GM19025 (cell line): ENCODE data around the gene NOL12.
"Not testable (repeated sequence)": the region's sequence is repeated elsewhere in the genome, so short reads cannot be mapped to it uniquely, and the experiment has no call there.

ENCODE experiments used
- ATAC-seq: cut with Tn5 transposase; IDR thresholded peaks from one replicate; pipeline ENCODE4 v1.9.1; 2021; ENCODE audit warnings: mild to moderate bottlenecking, low read depth, moderate library complexity; ENCODE audit not compliant: unreplicated experiment

Gene NOL12

GRCh38 chr22:37686002-37686982 is at the start of gene NOL12:
TSS of gene NOL12 (plus strand) at chr22:37686343. CDS start at chr22:37686393, 50 bp downstream.
- peak; percentile 79 for ATAC-seq

- ATAC-seq: no peak
Measured at GRCh38 chr22:37636949-37637273, 49.2 kb upstream of the NOL12 start.

- ATAC-seq: no peak
Measured at GRCh38 chr22:37638391-37639069, 47.6 kb upstream of the NOL12 start.

GRCh38 chr22:37639070-37639760 is 46.9 kb upstream of the NOL12 start, which contains the start of gene SH3BP1:
TSS of gene SH3BP1 (plus strand) at chr22:37639669. CDS start at chr22:37639788, 119 bp downstream.
- ATAC-seq: no peak

- ATAC-seq: no peak
Measured at GRCh38 chr22:37639771-37640590, 46.2 kb upstream of the NOL12 start.

GRCh38 chr22:37640591-37641560 is 45.3 kb upstream of the NOL12 start:
- ATAC-seq: no peak

GRCh38 chr22:37641561-37641949 is 44.6 kb upstream of the NOL12 start:
- no peak for ATAC-seq

GRCh38 chr22:37643225-37643847 is 42.8 kb upstream of the NOL12 start:
- ATAC-seq: peak; percentile 51

GRCh38 chr22:37647317-37647716 is 38.8 kb upstream of the NOL12 start:
- no peak for ATAC-seq

- ATAC-seq: no peak
Measured at GRCh38 chr22:37647928-37648327, 38.2 kb upstream of the NOL12 start.

- no peak for ATAC-seq
Measured at GRCh38 chr22:37650463-37651136, 35.5 kb upstream of the NOL12 start.

GRCh38 chr22:37654563-37655251 is 31.4 kb upstream of the NOL12 start:
- ATAC-seq: no peak

- ATAC-seq: no peak
Measured at GRCh38 chr22:37655252-37655563, 30.9 kb upstream of the NOL12 start.

- ATAC-seq: not testable (repeated sequence)
Measured at GRCh38 chr22:37656583-37656982, 29.6 kb upstream of the NOL12 start.

- no peak for ATAC-seq
Measured at GRCh38 chr22:37657590-37658132, 28.5 kb upstream of the NOL12 start.

GRCh38 chr22:37658133-37659065 is 27.7 kb upstream of the NOL12 start, which contains the start of gene PDXP:
TSS of gene PDXP (plus strand) at chr22:37658723. CDS start at chr22:37658783, 60 bp downstream.
- ATAC-seq: peak; percentile 89
